HG02981 (cell line): ENCODE results near the gene FGFR4.

ENCODE experiments used
- ATAC-seq: cut with Tn5 transposase; IDR thresholded peaks from one replicate; pipeline ENCODE4 v1.9.1; 2021; ENCODE audit warnings: mild to moderate bottlenecking, moderate library complexity; ENCODE audit not compliant: unreplicated experiment

The FGFR4 gene

GRCh38 chr5:177084175-177084574, 2.5 kb upstream of the FGFR4 start:
- no peak for ATAC-seq

- no peak for ATAC-seq
Measured at GRCh38 chr5:177085985-177086653, 596 bp upstream of the FGFR4 start.

- ATAC-seq: no peak
Measured at GRCh38 chr5:177087398-177088005, 787 bp downstream of the FGFR4 start.

- no peak for ATAC-seq
Measured at GRCh38 chr5:177089127-177089526, 2.4 kb downstream of the FGFR4 start.

GRCh38 chr5:177089825-177090641, 3.3 kb downstream of the FGFR4 start:
- ATAC-seq: no peak

GRCh38 chr5:177090813-177091212, 4.1 kb downstream of the FGFR4 start:
- no peak for ATAC-seq

- ATAC-seq: no peak
Measured at GRCh38 chr5:177091232-177091631, 4.5 kb downstream of the FGFR4 start.

GRCh38 chr5:177092178-177093081, 5.7 kb downstream of the FGFR4 start:
- ATAC-seq: no peak

- no peak for ATAC-seq
Measured at GRCh38 chr5:177093082-177093712, 6.5 kb downstream of the FGFR4 start.

GRCh38 chr5:177093803-177094202, 7.1 kb downstream of the FGFR4 start:
- ATAC-seq: no peak

- no peak for ATAC-seq
Measured at GRCh38 chr5:177094224-177095087, 7.7 kb downstream of the FGFR4 start.

GRCh38 chr5:177095088-177095669, 8.5 kb downstream of the FGFR4 start:
- no peak for ATAC-seq

- ATAC-seq: no peak
Measured at GRCh38 chr5:177096162-177097015, 9.7 kb downstream of the FGFR4 start.

- no peak for ATAC-seq
Measured at GRCh38 chr5:177097016-177097985, 10.6 kb downstream of the FGFR4 start.

- no peak for ATAC-seq
Measured at GRCh38 chr5:177098120-177098469, 11.4 kb downstream of the FGFR4 start.

- ATAC-seq: no peak
Measured at GRCh38 chr5:177098470-177099141, 11.9 kb downstream of the FGFR4 start.
